AG20443 (cell line): ENCODE measurements around the gene MCOLN3.

Experiments used
- DNase-seq: peaks from one replicate; pipeline ENCODE4 v3.0.0; 2012; ENCODE audit warnings: low spot score, mixed read lengths

Gene MCOLN3, protein sequence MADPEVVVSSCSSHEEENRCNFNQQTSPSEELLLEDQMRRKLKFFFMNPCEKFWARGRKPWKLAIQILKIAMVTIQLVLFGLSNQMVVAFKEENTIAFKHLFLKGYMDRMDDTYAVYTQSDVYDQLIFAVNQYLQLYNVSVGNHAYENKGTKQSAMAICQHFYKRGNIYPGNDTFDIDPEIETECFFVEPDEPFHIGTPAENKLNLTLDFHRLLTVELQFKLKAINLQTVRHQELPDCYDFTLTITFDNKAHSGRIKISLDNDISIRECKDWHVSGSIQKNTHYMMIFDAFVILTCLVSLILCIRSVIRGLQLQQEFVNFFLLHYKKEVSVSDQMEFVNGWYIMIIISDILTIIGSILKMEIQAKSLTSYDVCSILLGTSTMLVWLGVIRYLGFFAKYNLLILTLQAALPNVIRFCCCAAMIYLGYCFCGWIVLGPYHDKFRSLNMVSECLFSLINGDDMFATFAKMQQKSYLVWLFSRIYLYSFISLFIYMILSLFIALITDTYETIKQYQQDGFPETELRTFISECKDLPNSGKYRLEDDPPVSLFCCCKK

GRCh38 chr1:85048296-85049064 is at the start of gene MCOLN3:
Gene MCOLN3, minus strand, starts transcription at chr1:85048500. Its CDS starts 3,140 bp downstream, at chr1:85045360.
- DNase-seq, result peak; percentile 52

DNA sequence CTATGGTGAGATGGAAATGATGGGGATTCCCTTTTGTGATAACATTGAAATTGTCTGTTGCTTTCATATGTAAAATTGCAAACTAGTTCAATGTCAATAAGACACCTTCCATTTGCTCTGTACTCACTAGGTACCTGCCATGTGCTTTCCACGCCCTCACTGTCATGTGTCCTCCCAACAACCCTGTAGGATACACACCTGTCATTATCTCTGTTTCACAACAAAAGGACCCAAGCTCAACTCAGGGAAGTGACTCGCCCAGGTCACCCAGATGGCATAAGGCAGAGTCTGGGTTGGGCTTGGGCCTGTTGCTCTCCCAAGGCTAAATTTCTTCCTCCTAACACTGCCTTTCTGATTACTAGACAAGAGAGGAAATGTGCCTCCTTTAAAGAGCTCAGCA is 45.3 kb upstream of the MCOLN3 start:
- no peak for DNase-seq

DNA sequence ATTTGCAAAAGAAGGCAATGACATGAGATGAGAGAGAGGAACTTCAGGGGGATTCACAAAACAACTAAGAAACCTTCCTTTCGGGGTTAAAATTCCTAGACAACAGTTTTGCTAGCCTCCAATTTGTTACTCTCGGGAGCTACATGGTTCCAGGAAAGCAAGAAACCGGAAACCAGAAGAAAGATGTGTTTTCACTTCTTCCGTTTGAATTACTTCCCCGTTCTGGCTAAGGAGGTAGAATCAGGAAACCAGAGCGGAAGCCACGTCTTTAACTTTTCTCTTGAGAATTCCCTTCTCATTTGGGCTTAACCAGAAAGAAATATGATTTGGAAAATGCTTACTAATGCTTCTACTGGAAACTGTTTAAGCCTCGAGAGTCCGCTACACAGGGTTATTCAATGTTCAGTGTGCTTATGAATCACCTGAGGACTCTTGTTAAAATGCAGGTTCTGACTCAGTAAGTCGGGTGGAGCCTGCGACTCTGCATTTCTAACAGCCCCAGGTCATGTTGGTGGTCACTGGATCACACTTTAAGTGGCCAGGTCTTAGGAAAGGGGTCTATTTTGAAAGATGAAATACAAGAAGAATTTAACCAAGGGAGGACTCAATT is 43.5 kb upstream of the MCOLN3 start:
- DNase-seq, result no peak

DNA sequence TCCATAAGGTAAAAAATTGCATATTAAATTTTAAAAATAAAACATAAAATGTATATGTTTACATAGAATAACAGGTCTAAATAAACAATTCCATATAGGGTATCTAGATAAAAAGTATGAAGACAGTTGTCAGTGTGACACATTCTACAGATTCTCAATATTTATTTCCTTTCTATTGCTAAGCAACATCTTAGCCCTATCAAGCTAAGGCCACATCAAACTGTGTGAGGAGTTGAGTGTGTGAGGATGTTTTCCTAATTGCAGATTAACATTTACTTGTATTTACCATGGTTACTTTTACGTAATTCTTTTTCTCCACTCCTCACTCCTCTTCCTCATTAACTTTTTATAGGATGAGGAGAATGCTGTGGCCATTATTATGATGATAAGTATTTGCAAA is 41.9 kb upstream of the MCOLN3 start:
- DNase-seq, result no peak

DNA sequence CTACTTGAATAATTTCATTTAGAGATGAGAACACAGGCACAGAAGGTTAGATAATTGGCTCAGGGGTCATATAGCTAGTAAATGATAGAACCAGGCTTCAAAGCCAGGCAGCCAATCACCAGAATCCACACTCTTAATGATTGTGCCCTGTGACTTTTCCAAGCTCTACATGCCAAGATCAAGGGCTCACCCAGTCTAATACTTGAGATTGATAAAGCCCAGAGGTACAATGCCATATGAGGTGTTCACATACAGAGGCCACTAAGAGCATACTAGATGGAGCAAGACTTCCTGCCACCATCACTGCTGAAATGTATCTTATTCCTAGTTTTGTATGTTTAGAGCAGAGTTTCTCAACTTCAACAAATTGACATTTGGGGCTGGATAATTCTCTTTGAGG is 40.9 kb upstream of the MCOLN3 start:
- no peak for DNase-seq

DNA sequence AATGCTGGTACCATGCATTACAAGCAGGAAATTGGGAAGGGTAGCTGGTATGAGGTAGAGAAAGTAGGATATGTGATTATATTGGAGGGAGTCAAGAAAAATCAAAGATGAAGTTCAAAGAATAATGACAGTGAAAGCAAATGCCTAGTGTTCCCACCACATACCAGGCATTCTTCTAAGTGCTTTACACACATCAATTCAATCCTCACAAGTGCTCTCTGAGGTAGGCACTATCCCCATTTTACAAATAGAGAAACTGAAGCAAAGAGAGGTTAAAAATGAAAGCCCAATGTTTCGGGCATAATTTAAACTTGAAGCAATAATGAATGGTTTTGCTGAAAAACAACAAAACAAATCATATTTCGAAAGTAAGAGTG is 40.1 kb upstream of the MCOLN3 start:
- DNase-seq, result no peak

DNA sequence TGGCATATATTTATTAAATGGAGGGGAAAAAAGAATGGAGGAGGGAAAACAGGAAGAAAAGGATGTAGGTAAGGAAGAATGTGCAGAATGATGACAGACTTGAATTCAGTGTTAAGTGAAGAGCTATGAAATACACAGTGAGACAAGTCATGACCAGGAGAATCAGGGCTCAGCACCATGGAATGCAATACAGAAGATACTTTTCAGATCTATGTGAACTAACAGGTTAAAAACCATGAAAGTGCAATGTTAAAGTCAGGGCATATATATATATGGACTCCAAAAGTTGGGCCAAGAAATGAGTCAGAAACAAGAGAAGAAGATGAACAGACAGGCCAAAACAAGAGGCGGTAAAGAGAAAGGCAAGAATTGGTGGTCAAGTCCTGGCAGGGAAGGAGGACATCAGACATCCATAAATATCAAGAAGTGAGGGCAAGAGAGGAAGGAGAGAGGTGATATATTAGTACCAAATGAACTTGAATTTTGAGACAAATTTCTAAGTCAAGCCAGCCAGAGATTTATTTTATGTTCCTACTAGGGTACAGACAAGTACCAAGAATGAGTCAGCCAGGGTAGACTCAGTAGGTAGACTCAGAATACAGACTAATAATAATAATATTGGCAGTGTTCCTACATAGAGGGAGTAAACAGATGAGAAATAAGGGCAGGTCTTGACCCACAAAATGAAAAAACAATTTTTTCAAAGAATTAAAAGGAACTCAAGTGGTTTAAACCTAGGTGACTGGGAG is 39.5 kb upstream of the MCOLN3 start:
- DNase-seq, result no peak

DNA sequence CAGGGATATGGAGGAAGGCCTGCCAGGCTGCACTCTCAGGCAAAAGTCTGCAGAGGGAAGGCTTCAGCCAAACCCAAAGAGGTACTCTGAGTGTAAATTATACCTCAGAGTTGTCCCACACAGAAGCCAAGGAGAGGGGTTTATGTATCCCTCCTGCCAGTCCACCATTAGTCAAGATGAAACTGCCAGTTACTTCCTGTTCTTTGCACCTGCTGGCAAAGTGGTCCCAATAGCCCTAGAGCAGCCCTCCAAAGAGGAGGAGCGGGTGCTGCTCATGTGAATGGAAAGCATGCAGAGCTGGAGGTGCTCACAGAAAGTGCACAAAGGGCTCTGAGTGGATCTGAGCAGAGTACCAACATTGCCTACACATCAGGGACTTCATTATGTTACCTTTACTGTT is 37.1 kb upstream of the MCOLN3 start:
- no peak for DNase-seq

DNA sequence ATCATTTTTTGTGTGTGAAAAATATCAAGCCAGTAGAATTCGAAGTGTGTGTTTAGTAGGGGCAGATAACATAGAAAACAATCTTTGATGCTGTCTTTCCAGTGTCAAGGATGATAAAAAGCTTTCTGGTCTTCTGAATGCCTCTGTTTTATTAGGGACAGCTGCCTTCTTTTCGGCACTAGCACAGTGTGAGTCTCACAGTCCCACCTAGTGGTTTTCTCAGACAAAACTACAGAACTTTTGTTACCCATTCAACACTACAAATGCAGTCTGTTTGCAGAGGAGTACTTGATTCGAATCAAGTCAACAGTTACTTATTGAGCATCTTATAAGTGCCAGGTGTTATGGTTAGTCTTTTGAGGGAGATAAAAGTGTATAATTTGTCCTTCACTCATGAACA is 30.6 kb upstream of the MCOLN3 start:
- DNase-seq, result peak; percentile 47

DNA sequence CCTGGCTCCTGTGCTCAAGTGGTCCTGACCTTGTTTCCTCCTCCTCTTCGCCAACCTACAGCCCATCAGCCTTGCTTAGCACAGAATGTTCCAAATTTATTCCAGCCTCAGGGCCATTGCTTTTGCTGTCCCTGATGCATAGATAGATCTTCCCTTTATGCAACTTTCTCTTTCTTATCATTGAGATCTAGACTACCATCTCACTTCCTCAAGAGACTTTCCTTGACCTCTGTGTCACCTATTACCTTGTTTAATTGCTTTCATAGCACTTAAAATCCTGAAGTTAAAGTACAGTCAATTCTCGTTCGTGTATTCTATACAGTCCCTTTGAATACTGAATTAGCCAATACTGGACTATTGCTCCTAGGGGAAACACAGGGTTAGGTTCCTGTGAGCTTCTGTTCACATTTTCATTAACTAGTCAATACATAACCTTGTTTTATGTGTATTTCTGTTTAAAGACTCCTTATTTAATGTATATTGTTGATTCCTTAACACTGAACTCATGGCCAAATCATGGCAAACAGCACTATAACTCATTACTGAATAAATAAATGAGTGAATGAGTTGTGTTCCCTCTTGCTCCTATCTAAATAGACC is 26.2 kb upstream of the MCOLN3 start:
- no peak for DNase-seq

GRCh38 chr1:85070972-85071492 is 22.7 kb upstream of the MCOLN3 start:
- no peak for DNase-seq

DNA sequence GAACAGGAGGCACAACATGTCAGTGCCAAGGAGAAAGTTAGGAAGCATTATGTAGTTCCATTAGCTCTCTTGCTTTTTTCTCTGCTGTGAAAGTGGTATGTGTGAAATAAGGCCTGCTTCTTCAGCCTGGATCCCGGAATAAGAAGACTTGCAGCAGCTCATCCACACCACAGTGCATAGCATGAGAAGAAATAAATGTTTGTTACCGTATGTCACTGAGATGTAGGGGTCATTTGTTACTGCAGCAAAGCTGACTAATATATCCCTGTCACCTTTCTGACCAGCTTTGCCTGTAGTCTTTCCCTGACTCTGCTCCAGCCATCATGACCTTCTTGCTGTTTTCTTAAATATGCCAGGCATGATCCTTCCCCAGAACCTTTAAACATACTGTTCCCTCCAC is 20.5 kb upstream of the MCOLN3 start:
- DNase-seq, result no peak

- no peak for DNase-seq
Observed at GRCh38 chr1:85065550-85065949, 17.2 kb upstream of the MCOLN3 start.

GRCh38 chr1:85062425-85063026 is 14.2 kb upstream of the MCOLN3 start:
- no peak for DNase-seq

DNA sequence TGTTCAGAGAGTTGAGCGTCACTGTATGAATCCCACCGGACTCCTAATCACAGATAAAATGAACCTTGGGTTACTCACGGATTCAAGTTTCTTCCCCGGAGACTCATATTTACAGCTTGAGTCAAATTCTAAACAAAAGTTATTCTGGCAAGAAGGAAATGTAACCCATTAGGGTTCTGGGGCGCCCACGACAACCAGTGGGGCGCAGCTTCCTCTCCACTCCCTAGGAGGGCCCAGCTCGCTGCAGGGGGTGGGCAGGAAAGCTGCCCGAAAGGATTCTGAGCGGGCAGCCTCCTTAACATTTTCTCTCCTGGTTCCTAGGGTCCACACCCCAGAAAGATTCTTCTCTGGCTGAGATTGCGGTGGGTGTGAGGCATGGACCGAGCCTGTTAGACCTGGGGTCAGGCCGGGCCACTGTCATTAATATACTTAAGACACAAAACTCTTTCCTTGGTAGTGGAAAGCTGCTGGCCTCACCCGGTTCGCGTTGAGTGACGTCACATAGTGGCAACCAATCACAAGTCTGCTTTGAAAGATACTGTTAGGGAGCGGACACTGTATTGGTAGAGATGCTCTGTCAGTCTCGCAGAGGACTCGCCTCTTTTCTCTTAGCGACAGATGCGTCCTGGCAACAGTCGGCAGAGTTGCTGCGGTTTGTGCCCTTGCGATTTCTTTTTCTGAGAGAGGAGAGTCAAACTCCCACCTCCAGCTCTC is 13.6 kb upstream of the MCOLN3 start:
- peak; percentile 98 for DNase-seq

DNA sequence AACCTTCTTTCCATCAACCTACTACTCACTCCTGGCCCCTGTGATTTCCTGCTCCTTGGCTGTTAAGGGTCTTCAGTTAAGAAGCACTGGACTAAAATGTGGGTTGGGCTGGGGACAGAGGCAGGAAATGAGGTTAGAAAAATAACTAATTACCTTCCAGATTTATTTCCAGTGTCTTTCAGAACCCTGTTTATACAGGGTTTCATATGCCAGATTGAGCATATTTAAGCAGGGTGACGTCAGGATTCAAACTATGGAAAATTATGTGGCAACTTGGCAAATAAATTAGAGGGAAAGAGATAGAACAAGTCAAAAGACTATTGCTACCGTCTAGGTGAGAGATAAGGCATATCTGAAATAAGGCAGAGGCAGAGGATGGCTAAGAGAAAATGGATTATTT is 11.7 kb upstream of the MCOLN3 start:
- no peak for DNase-seq

DNA sequence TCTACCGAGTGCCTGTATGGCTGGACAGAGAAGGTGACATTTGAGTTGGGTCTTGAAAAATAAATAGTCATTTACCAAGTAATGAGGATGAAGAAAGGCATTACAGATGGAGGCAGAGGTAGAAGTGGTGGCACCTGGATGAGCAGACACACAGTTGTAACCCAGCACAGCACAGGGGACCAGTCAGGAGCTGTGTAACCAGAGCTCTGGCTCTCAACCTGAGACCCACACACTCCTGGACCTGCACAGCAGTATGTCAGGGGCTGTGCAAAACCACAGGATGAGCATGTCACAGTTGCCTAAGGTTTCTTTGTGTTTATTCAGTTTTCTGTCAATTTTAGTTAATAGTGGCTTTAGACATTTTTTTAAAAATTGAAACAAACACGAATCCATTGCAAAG is 11.3 kb upstream of the MCOLN3 start:
- no peak for DNase-seq

- no peak for DNase-seq
Observed at GRCh38 chr1:85058786-85059185, 10.5 kb upstream of the MCOLN3 start.

- no peak for DNase-seq
Observed at GRCh38 chr1:85058311-85058710, 10.0 kb upstream of the MCOLN3 start.

- DNase-seq, result no peak
Observed at GRCh38 chr1:85054664-85055063, 6.4 kb upstream of the MCOLN3 start.
